Esophagus squamous epithelium (tissue), 5 donors: ENCODE data around the gene CD300LF. TPM values are rescaled to one million over a fixed set of nuclear protein-coding genes. Genes with fewer than 3 reads are reported as not detected.

Experiments
- DNase-seq: peaks from one replicate; lab custom pipeline; 2025; lab: John Stamatoyannopoulos, UW
- H3K27ac ChIP-seq, 4 donors: fragments of 200-600 bp; sonication (generic); one replicate each; pipeline ENCODE4 v1.5.1; 2016 to 2019; ENCODE audit warnings: mild to moderate bottlenecking in 1 of 4
- H3K27me3 ChIP-seq, 4 donors: fragments of 200-600 bp; sonication (generic); 1 replicate in 3 of 4; 2 replicates in 1 of 4; pipeline versions ENCODE4 v1.5.1 to v1.6.0; 2017 to 2021; ENCODE audit warnings: antibody characterized with exemption in 1 of 4
- H3K36me3 ChIP-seq, 3 donors: fragments of 200-600 bp; sonication (generic); one replicate each; pipeline ENCODE4 v1.5.1; 2016 to 2019
- H3K4me1 ChIP-seq, 3 donors: fragments of 200-600 bp; sonication (generic); one replicate each; pipeline ENCODE4 v1.5.1; 2017 to 2019
- H3K4me3 ChIP-seq, 4 donors: fragments of 200-600 bp; sonication (generic); 1 replicate in 3 of 4; 2 replicates in 1 of 4; pipeline ENCODE4 v1.5.1; 2016 to 2019; ENCODE audit warnings: mild to moderate bottlenecking in 2 of 4, moderate library complexity in 1 of 4
- H3K9me3 ChIP-seq, 3 donors: fragments of 200-600 bp; sonication (generic); one replicate each; pipeline ENCODE4 v1.5.1; 2016 to 2019
- POLR2A ChIP-seq, 4 donors: fragments of 450-650 bp; IDR thresholded peaks; one replicate each; pipeline ENCODE4 v1.6.1; 2017; ENCODE audit warnings: antibody characterized with exemption in 4 of 4, mild to moderate bottlenecking in 4 of 4, moderate library complexity in 3 of 4
- WGBS, 2 donors: methylation state at CpG; one replicate each; pipeline ENCODE4 v1.1.5; 2018; 5-methylcytosine and 5-hydroxymethylcytosine counted together
- intact Hi-C: fragments of 100-400 bp; cut with DNase I; formaldehyde crosslinking; loops from one replicate; pipeline ENCODE4 v1.15.0; 2022
- total RNA-seq, 4 donors: library from RNA; depleted of rRNA; stranded (reverse); fragments of >200 nt; gene quantifications; one replicate each; pipeline ENCODE4 v1.1.0, GENCODE V29; 2016
- TF ChIP-seq, protein P1 (sequence below), 6 experiments: fragments of 450-650 bp in 4 of 6; fragments of 200-600 bp in 2 of 6; sonication (generic) in 2 of 6; IDR thresholded peaks; one replicate each; pipeline ENCODE4 v1.5.1; 2016 to 2019; ENCODE audit warnings: antibody characterized with exemption in 6 of 6, mild to moderate bottlenecking in 4 of 6, moderate library complexity in 4 of 6
- donor health status: DM: yes; HTN: yes; CAD: no.

CD300LF gene
- total RNA-seq, 4 donors from 2014 or later, result 0.48 to 1.3 (median 0.89) TPM

DNA sequence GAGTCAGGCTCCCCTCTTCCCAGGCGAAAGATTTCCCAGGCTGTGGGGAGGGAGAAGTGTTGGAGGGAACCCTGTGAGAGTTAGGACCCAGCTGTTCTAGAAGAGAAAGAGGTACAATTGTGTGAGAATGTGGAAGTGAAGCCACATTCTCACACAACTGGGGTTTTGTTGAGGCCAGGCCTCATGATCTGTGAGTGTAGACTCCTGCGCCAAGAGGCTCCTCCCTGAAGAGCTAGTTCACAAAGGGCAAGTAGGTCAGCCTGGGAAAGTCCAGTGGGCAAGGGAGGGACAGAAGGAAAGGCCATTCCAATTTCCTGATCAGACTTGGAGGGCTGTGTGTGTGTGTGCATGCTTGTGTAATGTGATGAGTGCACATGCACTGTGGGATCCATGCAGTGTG is 15.2 kb downstream of the CD300LF start:
- WGBS, 2 donors, result 73 to 75% methylated on average over 2 of the region's 2 CpGs

DNA sequence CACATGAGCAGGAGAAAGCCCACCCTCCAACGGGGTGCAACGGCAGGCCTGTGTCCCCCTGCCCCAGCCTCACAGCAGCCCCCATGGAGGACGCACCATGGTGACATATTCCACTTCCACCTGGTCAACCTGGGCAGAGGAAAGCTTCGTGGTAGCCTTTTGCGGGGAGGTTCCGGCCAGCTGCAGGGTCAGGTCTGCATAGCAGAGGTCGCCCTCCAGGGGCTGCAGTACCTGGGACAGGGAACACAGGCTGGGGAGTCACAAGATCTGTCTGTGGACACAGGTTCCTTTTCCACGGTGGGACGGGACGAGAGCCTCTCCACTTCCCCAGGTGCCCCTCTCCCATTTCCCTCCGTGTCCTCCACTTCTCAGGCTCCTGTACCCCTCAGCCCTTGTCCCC is 17.1 kb downstream of the CD300LF start:
- no peaks in the 10 kb centered on the region for H3K9me3 ChIP-seq
- no peaks in the 10 kb centered on the region for H3K36me3 ChIP-seq
- 57% methylated on average over 3 of the region's 11 CpGs; no CpG with 5 or more reads in 1 of the 2 donors for WGBS, 2 donors
- no peak for DNase-seq
- intact Hi-C loops, result no loop called here
- no peaks in the 10 kb centered on the region for H3K4me1 ChIP-seq
- H3K27me3 ChIP-seq, result peaks cover 0 to 58% (median 0%) of the 10 kb centered on the region in 4 donors
- H3K4me3 ChIP-seq, result no peak overlapping the region
- no peak for TF ChIP-seq POLR2A (IDR thresholded peaks at IDR 0.05)
- TF ChIP-seq, protein P1, sequence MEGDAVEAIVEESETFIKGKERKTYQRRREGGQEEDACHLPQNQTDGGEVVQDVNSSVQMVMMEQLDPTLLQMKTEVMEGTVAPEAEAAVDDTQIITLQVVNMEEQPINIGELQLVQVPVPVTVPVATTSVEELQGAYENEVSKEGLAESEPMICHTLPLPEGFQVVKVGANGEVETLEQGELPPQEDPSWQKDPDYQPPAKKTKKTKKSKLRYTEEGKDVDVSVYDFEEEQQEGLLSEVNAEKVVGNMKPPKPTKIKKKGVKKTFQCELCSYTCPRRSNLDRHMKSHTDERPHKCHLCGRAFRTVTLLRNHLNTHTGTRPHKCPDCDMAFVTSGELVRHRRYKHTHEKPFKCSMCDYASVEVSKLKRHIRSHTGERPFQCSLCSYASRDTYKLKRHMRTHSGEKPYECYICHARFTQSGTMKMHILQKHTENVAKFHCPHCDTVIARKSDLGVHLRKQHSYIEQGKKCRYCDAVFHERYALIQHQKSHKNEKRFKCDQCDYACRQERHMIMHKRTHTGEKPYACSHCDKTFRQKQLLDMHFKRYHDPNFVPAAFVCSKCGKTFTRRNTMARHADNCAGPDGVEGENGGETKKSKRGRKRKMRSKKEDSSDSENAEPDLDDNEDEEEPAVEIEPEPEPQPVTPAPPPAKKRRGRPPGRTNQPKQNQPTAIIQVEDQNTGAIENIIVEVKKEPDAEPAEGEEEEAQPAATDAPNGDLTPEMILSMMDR (IDR thresholded peaks at IDR 0.05), result no peak
- H3K27ac ChIP-seq, result no peak overlapping the region

More for the DNA sequence above, 15.2 kb downstream of the CD300LF start:
- no peaks in the 10 kb centered on the region for H3K4me1 ChIP-seq
- no peak overlapping the region for H3K27ac ChIP-seq
- TF ChIP-seq, protein P1 (IDR thresholded peaks at IDR 0.05), result no peak
- no peak for TF ChIP-seq POLR2A (IDR thresholded peaks at IDR 0.05)
- intact Hi-C loops, result no loop called here
- H3K36me3 ChIP-seq, result no peaks in the 10 kb centered on the region
- H3K9me3 ChIP-seq, result no peaks in the 10 kb centered on the region
- no peak overlapping the region for H3K4me3 ChIP-seq
- H3K27me3 ChIP-seq, result peaks cover 0 to 50% (median 0%) of the 10 kb centered on the region in 4 donors
- no peak for DNase-seq

DNA sequence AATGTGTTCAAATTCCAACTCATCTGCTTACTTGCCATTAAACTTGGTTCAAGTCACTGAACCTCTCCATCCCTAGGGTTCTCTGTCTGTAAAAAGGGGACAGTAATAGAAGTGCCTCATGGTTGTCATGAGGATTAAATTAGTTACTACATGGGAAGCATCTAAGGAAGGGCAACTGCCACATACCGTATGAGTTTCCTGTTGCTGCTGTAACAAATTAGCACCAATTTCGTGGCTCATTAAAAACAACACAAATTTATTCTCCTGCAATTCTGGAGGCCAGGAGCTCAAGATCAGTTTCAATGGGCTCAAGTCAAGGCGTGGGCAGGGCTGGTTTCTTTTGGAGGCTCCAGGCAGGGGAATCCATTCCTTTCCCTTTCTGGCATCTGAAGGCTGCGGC is 18.6 kb downstream of the CD300LF start:
- intact Hi-C loops, result no loop called here
- 73 to 87% methylated on average over 4 of the region's 4 CpGs for WGBS, 2 donors

DNA sequence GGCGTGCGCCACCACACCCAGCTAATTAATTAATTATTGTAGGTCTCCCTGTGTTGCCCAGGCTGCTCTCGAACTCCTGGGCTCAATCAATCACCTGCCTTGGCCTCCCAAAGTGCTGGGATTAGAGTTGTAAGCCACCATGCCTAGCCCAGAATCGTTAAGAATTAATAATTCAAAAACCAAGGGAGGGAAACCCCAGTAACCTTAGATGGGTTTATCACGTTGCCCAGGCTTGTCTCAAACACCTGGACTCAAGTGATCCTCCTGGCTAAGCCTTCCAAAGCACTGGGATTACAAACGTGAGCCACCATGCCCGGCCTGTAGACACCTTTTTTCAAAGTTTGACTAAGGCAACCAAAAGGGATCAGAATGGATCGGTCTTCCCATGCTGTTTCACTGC is 21.6 kb downstream of the CD300LF start:
- 34 to 51% methylated on average over 7 to 8 of the region's 8 CpGs for WGBS, 2 donors
- TF ChIP-seq POLR2A (IDR thresholded peaks at IDR 0.05), result no peak
- TF ChIP-seq, protein P1 (IDR thresholded peaks at IDR 0.05), result no peak
- Histone ChIP-seq H3K36me3 (no peaks in the 10 kb centered on the region), H3K4me3 (no peak overlapping the region), H3K4me1 (no peaks in the 10 kb centered on the region), H3K9me3 (no peaks in the 10 kb centered on the region), H3K27ac (no peak overlapping the region), H3K27me3 (peaks cover 0 to 47% (median 0%) of the 10 kb centered on the region in 4 donors)
- DNase-seq, result no peak
- intact Hi-C loops, result no loop called here

More for the DNA sequence above, 18.6 kb downstream of the CD300LF start:
- H3K27ac ChIP-seq, result no peak overlapping the region
- no peak for DNase-seq
- TF ChIP-seq, protein P1 (IDR thresholded peaks at IDR 0.05), result no peak
- no peak for TF ChIP-seq POLR2A (IDR thresholded peaks at IDR 0.05)
- H3K9me3 ChIP-seq, result no peaks in the 10 kb centered on the region
- H3K36me3 ChIP-seq, result no peaks in the 10 kb centered on the region
- H3K27me3 ChIP-seq, result peaks cover 0 to 52% (median 0%) of the 10 kb centered on the region in 4 donors
- no peaks in the 10 kb centered on the region for H3K4me1 ChIP-seq
- no peak overlapping the region for H3K4me3 ChIP-seq

DNA sequence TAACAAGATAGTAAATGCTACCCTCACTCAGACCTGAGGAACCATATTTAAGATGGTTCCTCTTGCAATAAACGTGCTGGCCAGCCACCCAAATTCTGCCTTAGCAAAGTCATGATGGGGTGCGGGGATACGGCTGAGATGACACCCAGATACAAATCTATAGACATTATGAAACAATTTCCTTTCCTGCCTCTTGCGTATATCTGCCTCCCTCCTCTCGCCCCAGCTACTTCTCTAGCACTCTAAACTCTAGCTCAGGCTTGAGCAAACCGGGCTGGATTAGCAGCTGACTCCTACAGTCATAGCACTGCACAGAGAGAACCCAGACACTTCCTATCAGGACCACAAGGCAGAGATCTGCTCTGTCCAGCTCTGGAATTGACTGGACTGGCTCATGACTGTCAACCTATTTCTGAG is 22.3 kb downstream of the CD300LF start:
- TF ChIP-seq, protein P1 (IDR thresholded peaks at IDR 0.05), result no peak
- no peak for TF ChIP-seq POLR2A (IDR thresholded peaks at IDR 0.05)
- H3K27ac ChIP-seq, result peak overlapping the region in 1 of 4 donors; percentile 3
- DNase-seq, result no peak
- H3K4me3 ChIP-seq, result no peak overlapping the region
- WGBS, 2 donors, result 60 to 68% methylated on average over 5 to 6 of the region's 6 CpGs
- H3K4me1 ChIP-seq, result no peaks in the 10 kb centered on the region
- no peaks in the 10 kb centered on the region for H3K9me3 ChIP-seq
- peaks cover 0 to 42% (median 0%) of the 10 kb centered on the region in 4 donors for H3K27me3 ChIP-seq
- intact Hi-C loops, result no loop called here
- no peaks in the 10 kb centered on the region for H3K36me3 ChIP-seq
